ENCODE results near the gene CLK4.

Gene CLK4

DNA sequence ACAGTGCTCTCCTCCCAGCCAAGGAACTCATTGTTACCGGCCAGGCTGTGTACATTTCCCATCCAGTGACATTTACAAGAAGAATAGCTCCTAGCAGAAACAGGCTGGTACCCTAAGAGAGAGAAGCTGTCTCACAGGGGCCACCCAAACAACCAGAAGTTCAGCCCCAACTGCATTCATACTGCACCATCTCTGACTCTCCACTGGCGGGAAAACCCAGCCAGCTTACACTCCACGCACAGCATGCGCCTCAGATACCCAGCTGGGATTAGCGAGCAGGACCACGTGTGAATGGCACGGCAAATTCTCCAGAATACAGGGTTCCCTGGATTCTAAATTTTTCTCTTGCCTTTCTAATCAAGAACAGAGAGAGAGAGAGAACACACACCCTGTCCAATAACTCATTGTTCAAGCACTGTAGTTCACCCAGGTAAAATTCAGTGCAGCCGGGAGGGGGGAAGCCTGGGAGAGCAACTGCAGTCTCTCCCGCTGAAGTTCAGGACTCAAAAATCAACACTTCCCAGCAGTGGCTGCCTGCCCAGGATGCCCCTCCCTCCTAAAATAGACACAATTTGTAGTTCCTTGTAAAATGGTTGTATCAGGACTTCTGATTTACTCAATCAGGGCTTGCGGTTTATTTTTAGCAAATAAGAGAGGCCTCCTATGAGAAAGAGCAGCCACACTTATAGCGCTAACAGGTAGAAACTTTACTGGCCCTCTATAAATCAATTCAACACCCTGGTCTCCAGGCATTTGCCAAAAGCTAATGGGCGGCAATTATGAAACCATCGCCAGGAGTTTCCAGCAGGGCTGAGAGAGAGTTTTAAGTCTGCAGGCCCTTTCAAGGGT is 38.9 kb downstream of the CLK4 start:
- no peak for DNase-seq (ENCODE audit: low spot score)

DNA sequence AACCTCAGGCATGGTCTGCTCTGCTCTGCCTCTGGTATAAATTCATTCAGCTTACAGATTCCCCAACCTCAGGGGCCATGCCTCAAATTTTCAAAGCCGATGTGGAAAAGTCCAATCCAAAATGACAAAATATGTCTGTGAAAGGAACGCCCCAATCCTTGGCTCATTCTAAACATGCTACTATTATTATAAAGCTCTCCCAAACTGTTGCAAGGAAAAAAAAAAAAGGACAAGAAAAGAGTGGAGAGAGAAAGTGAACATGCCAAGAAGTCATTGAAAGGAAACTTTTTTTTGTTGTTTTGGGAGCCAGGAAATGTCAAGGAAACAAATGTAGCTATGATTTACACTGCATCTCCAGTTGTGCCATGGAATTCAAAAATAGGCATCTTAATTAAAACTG is 40.5 kb downstream of the CLK4 start:
- DNase-seq (ENCODE audit: low spot score), result no peak

- peak; percentile 64 for DNase-seq (ENCODE audit: low spot score)
Measured at GRCh38 chr5:178585421-178585820, 41.4 kb downstream of the CLK4 start.

DNA sequence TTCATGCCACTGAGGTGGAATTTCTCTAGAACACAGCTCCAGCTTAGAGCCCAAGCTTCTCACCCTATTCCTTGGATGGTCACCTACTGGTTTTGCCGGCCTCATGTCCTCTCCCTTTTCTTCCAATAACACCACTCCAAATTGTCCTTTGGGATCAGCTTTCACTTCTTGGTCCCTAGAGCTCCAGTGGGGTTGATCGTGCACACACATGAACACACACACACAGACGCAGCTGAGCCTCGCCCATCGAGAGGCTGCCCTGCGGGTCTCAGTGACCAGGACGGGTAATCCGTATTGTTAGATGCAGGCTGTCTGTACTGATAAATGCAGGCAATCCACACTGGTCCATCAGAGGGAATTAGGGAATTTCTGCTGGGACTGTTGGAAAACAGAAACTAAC is 43.6 kb downstream of the CLK4 start:
- DNase-seq (ENCODE audit: low spot score), result no peak

DNA sequence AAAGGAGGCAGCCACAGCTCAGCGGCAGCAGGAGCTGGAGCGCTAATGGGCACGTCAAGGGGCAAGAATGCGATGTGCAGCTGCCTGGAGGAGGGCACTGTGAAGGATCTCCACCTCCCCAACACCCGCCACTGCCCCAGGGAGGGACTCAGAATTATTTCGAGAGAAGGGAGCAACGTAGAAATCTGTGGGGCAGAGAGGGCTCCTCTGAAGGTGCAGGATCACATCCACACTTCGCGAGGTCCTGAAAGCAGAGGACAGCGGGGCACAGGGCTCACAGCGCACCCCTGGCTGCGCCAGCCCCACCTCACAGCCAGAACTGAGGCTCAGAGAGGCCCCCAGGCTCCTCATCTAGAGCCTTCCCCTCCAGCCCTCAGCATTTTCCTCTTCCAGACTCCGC is 44.6 kb downstream of the CLK4 start:
- no peak for DNase-seq (ENCODE audit: low spot score)

GRCh38 chr5:178581621-178582020 is 45.2 kb downstream of the CLK4 start:
- DNase-seq (ENCODE audit: low spot score), result no peak

GRCh38 chr5:178580271-178580955 is 46.4 kb downstream of the CLK4 start:
- DNase-seq (ENCODE audit: low spot score), result no peak

- no peak for DNase-seq (ENCODE audit: low spot score)
Measured at GRCh38 chr5:178577944-178578343, 48.9 kb downstream of the CLK4 start.

GRCh38 chr5:178577376-178577839 is 49.4 kb downstream of the CLK4 start:
- no peak for DNase-seq (ENCODE audit: low spot score)

DNA sequence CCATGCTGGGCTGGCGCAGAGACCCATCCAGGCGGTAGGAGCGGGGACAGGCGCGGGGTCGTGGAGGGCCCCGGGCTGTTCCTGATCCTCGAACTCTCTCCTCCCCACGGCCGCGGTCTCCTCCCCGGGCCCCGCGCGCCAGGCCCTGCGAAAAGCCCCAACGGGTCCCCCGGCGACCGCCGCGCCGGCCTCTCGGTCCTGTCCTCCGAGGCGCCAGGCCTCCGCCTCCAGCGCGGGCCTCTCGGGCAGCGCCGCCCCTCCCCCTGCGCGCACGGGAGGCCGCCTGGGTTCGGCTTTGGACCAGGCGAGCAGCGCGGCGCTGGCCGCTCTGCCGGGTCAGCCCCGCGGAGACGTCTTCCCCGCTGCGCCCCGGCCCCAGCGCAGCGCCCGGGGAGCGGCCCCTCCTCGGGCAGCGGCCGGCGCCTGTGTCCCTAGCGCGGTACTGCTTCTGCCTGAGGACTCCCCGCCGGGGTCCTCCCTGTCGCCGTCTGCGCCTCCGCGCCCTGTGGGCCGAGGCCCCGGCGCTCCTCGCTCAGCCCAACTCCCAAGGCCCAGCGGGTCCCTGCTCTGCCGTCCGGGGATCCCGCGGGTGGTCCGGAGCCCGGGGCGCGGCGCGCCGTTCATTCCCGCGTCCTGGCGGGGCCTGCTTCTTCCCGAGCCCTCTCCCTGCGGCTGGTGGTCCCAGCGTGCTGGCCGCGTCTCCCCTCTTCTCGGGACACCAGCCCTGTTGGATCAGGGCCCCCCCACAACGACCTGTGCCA is 50.1 kb downstream of the CLK4 start:
- no peak for DNase-seq (ENCODE audit: low spot score)

- no peak for DNase-seq (ENCODE audit: low spot score)
Measured at GRCh38 chr5:178573216-178573615, 53.6 kb downstream of the CLK4 start.

- no peak for DNase-seq (ENCODE audit: low spot score)
Measured at GRCh38 chr5:178572617-178573016, 54.2 kb downstream of the CLK4 start.

- no peak for DNase-seq (ENCODE audit: low spot score)
Measured at GRCh38 chr5:178569485-178569884, 57.4 kb downstream of the CLK4 start.

DNA sequence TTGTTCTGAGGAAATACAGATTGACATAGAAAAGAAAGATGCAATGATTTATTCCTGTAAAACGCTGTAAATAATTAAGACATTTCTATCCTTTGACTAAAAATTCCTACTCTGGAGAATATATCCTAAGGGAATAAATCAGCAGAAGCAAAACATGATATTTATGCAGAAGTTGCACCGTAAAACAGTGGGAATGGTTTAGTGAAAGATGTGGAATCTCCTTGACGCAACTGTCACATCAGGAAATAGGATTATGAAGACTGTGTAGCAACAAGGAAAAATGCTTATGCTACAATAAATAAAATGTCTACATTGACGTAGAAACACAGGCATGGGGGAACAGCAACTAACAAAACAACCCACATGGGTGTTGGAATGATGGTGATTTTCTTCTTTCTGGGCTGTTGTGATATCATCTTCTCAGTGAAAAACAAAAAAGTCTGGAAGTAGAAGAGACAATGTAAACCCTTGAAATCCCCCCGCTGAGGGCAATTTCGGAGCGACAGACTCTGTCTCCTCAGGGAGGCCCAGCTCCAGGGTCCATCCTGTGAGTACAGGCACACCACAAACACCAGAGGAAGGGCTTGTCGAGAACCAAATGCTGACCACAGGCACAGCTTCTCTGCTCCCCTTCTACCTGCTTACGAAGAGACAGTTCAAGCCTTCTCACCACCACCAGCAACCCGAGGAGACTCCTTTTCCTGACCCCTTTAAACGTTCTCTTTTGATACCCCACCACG is 61.9 kb downstream of the CLK4 start:
- no peak for DNase-seq (ENCODE audit: low spot score)

GRCh38 chr5:178564397-178564796 is 62.5 kb downstream of the CLK4 start:
- DNase-seq (ENCODE audit: low spot score), result no peak

GRCh38 chr5:178563621-178564020 is 63.2 kb downstream of the CLK4 start:
- DNase-seq (ENCODE audit: low spot score), result no peak

DNA sequence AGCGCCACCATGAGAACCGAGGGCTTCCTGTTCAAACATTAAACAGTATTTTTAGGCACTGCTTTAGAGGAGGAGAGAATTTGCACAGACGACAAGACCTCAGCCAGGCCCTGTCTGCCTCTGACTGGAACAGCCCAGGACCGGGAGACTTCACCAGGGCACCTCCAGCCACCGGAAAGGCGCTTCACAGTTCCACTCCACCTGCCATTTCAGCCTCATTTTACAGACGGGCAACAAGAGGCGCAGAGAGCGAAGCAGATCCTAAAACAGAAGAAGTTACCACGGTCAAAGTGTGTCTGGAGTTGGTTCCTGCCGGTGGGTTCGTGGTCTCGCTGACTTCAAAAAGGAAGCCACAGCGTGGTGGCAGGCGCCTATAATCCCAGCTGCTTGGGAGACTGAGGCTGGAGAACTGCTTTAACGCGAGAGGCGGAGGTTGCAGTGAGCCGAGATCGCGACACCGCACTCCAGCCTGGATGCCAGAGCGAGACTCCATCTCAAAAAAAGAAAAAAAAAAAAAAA is 65.0 kb downstream of the CLK4 start:
- no peak for DNase-seq (ENCODE audit: low spot score)

DNA sequence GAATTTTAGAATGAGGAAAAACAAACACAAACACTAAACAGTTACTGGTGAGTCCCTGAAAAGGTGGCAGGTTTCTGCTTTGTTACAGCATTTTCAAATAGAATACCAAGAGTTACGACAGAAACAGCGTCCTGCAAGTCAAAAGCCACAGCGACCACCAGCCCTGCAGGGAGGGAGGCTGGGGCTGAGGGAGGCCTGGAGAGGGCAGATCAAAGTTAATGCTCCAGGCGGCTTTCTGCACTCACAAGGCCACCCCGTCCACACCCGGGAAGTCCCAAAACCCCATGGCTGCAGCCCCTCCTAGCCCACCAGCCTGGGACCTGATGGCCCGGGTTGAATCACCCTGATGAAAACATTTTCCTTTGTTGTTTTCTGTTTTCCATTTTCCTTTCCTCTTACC is 65.9 kb downstream of the CLK4 start:
- no peak for DNase-seq (ENCODE audit: low spot score)

DNA sequence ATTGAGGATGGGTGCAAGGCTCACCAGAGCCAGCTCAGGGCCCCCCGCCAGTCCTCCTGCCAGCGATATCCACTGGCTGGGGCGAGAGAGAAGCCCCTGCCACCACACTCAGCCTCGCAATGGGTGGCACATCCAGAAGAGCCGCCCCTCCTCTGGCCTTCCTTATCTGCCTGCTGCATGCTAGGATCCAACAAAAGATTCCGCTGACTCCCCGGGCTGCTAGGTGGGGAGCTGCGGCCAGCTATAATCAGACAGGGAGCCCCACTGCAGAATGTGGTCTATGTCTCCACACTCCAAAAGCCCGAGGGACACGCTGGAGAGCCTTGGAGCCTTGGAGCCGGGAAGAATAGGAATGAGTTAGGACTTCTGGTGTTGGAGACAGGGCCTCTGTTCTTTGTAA is 69.4 kb downstream of the CLK4 start:
- DNase-seq (ENCODE audit: low spot score), result no peak

GRCh38 chr5:178555771-178556211 is 71.1 kb downstream of the CLK4 start:
- no peak for DNase-seq (ENCODE audit: low spot score)

DNA sequence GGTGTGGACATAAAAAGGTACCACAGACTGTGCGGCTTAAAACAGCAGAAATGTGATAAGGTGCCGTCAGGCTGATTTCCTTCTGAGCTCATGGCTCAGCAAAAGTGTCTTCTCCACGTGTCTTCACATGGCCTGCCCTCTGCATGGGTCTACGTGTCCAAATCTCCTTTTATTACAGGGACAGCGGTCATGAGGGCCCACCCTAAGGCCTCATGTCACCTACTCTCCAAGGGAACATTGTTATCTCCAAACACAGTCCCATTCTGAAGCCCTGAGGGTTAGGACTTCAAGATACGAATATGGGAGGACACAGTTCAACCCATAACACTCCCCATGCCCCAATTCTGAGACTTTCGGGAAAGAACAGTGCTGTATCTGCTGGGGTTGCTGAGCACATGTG is 71.8 kb downstream of the CLK4 start:
- DNase-seq (ENCODE audit: low spot score), result no peak

DNA sequence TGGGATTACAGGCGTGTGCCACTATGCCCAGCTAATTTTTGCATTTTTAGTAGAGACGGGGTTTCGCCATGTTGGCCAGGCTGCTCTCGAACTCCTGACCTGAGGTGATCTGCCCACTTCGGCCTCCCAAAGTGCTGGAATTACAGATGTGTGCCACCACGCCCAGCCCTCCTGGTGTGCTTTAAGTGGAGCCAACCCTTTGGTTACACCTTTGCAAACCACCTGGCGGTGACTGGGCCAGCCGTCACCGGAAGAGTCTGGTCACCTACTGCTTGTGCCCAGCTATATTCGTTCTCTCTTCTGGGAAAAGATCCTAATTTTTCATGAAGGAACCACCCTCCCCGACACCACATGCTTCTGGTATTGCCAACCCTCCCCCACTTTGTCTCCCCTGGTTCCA is 72.5 kb downstream of the CLK4 start:
- DNase-seq (ENCODE audit: low spot score), result no peak

Data from putamen (tissue), 1 donor.